Activated T-cell treated with anti-CD3 and anti-CD28 coated beads for 4 hours (primary cell): ENCODE results near the gene RNF144B.
"Not testable (repeated sequence)": the region's sequence is repeated elsewhere in the genome, so short reads cannot be mapped to it uniquely, and the experiment has no call there.

Source experiments
- DNase-seq: peaks from one replicate; pipeline ENCODE4 v3.0.0-alpha.2; 2020

The RNF144B gene

DNA sequence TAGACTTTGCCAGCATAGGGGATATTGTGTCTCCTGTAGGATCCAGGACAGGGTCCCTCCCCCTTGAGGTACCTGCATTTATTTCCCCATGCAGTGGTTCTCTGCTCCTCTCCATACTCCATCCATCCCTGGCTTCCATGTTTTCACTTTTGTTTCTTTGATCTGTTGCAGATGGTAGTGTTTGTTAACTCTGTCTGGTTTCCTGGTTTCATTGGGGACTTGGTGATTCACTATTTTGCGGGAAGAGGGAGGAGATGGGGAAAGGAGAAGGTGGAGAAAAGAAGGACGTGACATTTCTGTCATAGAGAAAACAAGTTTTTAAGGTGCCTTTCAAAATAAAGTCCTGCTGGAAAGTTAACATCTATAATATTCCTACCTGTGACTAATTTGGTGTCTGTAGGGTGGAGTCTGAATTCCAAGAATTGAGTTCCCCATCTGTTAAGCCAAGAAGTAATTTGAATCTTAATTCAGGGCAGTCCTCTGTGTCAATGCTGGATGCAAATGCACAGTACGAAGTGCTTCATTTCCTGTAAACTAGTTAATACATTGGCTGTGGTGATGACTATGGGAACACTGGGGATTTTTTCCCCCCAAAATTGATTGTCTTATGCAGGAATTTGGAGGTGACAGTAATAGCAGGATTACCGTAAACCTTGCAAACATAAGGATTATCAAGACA is 6.9 kb upstream of the RNF144B start:
- DNase-seq, result no peak

DNA sequence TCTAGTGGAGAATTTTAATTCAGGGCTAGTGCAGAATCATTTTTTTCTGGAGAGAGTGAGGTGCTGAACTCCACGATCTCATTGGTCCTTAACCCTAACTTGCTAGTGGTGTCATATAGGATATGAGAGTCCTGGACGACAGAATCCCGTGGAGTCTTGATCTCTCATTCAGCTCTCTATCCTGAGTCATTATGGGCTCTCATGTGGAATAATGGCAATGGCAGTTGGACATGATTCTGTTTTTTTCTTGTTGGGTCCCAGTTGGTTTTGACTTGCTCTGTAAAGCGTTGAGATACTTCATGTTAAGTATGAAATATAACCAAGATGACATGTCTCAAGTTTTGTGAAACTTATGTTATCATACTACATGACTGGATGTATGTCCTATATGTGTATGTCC is 6.3 kb upstream of the RNF144B start:
- no peak for DNase-seq

DNA sequence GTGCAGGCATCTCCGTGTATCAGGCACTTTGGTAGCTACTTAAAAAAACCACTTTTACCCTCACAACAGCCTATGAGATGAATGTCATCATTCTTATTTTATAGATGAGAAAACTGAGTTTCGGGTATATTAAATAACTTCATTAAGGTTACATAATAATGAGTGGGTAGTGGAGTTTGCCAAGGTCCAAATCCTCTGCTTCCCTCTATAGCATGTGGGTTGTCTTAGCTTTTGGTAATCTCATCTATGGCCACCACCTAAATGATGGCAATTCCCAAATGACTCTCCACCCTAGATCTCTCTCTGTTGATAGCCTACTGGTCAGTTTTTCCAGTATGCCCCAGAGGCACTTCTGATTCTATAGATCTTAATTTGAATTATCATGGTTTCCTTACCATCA is 3.7 kb upstream of the RNF144B start:
- DNase-seq, result no peak

DNA sequence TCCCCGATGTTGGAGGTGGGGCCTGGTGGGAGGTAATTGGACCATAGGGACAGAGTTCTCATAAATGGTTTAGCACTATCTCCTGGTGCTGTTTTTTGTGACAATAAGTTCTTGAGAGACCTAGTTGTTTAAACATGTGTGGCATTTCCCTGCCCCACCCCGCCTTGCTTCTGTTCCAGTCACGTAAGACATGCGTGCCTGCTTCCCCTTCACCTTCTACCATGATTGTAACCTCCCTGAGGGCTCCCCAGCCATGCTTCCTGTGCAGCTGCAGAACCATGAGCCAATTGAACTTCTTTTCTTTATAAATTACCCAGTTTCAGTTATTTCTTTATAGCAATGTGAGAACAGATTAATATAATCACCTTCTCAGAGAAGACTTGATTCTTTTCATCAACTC is 2.5 kb upstream of the RNF144B start:
- no peak for DNase-seq

DNA sequence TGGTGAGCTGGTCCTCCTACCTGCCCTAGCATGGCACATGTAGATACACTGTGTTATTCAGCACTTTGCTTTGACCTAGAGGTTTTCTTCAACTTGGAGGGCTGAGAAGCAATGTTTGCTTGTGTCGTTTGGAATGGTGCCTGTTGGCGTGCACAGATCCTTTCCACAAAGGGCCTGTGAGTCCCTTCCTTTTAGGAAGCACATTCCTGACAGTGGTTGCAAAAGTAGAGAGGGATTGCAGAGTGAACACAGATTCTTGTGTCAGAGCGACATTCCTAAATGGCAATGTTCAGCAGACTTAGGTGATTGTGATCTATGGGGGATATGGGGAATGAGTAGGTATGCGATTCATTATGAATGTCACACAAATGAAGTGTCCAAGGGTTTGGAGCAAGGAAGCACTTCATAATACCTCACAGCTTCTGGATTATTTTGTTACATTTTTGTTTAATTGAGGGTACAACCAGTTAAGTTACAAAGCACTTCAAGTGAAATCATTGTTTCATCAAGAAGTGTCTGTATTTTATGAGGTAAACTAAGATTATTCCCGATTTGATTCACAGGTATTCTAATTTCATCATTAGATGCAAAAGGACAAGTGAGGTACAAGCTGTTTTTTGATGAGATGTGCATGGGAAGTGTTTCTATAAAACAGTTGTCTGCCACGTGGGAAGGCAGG is 713 bp upstream of the RNF144B start:
- DNase-seq, result no peak

DNA sequence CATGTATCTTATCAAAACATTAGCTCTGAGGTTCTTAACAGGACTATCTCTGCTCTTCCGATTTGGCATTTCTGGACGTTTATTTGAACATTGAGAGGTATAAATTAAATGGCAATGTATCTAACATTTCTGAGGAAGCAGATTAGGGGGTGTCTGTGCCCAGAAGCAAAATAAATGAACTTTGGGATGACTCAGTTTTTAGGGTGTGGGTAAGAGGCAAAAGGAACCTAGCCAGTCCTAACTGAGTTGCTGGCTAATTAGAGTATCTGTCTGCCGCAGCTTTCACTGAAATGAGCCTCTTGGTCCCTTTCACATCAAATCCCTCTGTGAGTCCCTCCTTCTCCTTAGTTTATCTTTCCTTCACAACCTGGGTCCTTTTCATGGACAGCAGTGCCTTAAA is 1.1 kb downstream of the RNF144B start:
- no peak for DNase-seq

DNA sequence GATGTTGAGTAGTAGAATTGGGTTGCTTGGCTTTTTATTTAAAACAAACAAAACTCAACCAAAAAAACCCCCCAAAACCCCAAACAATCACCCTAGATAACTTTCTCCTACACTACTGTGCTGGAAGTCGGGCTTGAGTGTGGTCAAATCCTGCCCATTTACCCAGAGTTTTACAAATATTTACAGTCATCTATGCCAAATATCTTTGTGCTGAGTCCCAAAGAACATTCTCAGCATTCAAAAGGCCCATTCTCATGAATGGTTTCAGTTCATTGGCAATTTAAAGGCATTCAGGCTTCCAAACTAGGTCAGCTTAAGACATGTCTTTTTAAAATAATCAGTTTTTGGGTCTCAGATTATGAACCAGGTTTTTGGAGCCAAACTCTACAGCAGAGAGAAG is 1.8 kb downstream of the RNF144B start:
- DNase-seq, result no peak

DNA sequence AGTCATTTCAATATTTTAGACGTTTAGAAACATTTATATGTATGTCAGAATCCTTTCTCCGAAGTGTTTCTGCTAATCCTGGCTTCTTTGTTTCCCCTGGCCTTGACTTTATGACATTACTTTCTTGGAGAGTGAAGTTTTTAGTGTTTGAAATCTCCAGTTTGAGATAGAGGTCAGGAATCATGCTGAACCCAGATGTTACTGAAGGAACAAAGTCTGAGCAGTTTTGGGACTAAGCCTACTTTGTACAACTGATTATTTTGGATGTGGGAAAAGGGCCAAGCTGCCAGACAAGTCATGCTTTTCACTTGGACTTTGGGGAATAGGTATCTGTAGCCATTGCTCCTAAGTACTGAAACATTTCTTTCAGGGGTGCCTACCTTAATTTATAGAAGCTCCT is 2.3 kb downstream of the RNF144B start:
- DNase-seq, result no peak

DNA sequence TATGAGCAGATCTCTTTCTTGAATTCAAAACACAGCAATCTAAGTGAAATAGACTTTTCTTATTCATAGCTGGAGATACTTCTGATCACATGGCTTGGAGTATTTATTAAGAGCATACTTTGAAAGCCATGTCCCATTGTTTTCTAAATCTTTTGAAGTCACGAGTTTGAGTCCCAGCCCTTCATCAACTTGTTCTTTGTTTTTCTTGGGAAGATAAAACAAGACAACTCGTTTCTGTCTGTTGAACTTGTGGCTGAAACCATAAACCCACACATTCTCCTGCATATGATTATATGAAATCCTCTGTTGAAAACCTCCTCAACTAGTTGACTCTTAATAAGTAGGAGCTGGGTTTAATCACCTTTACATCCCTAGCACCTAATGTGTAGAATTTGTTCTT is 3.3 kb downstream of the RNF144B start:
- no peak for DNase-seq

DNA sequence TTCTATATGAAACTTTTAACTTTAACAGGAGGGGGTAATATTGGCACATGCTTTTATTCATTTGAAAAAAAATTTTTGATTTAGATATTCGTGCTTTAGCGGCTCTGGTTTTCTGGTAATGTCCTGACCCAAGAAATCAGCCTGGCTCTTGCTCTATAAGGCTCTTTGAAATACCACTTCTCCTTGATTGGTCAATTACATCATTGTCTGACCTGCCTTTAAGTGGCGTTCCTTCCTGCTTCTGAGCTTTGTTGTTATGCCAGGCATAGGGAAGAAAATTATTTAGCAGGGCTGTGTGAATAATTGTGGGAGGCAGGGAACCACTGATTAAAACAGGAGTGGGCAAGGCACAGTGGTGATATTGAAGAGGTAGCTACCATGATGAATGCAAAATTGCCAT is 3.9 kb downstream of the RNF144B start:
- DNase-seq, result no peak

DNA sequence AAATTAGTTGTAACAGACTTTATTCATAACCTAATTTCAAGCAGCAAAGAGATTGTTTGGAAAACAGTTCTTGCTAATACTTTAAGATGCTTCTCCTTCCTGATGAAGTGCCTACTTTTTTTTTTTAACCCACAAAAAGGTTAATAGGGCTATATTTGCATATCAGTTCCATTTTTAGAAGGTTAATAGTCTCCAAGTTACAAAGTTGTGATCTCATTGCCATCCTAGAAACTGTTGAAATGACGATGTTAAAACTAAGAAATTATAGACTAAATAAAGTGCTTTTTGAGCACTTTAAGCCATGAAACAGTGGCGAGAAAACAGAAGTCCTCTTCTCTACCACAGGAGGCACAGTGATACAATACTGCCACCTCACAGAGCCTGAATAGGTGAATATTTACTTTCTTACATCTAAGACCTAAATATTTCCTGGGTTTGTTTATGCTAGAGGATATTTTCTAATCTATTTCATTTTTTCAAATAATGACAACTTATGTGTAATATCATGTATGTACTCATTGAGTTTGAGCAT is 5.3 kb downstream of the RNF144B start:
- no peak for DNase-seq

DNA sequence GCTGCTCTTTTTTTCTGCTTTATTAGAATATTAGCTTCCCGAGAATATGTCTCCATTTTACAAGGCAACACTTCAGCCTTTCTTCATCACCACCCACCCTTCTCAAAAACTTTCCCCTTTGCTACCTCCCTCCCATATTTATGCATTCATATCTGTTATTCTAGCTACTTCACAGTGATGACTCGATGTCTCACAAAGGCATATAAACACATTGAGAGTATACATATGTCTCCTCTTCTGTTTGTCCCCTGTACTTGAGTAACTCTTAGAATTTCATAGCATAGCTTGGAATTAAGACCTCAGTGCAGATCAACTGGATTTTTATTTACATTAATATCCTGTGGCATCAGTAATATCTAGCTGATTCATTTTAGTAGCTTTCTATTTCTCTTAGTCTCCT is 6.5 kb downstream of the RNF144B start:
- DNase-seq, result no peak

DNA sequence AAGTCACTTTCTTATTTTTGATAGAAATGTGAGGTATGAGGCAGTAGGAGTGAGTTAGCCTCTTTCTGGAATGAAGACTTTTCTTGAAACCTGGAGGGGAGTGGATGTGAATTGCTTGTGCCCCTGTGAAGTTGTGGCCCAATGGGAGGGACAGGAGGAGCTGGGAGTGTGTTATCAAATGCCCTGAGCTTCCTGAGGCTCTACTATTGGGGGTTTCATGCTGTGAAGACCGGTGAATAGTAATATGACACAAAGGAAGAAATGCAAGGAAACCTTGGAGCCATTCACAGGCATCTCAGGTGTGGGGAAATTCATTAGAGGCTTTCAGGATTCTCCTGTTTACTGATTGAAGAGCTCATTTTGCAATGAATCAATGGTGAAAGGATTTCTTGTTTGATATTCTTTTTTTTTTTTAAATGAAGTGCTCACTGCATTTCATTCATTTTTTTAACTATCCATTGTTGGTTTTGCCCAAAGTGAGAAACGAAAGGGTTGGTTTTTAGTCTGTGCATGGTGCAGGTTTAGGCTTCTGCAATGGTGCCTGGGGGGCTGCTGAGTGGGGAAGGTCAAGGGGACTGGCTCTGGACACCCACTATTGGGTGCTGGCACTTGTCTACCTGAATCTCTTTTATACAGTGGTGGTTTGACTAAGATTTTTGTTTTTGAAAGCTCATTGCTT is 8.2 kb downstream of the RNF144B start:
- no peak for DNase-seq

DNA sequence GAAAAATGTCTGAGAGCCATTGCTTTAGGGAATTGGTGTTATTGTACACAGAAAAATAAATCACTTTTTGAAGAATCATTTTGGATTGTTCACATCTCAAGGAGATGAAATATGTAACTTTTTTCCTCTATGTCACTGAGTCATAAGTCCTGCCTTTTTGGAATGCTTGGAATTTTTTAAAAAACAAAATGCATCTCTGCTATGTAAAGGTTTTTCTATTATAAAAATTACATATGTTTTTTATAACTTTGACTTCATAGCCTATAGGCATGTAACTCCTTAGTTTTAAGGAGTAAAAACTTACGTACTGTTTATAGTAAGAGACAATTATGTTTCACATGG is 8.7 kb downstream of the RNF144B start:
- DNase-seq, result no peak

DNA sequence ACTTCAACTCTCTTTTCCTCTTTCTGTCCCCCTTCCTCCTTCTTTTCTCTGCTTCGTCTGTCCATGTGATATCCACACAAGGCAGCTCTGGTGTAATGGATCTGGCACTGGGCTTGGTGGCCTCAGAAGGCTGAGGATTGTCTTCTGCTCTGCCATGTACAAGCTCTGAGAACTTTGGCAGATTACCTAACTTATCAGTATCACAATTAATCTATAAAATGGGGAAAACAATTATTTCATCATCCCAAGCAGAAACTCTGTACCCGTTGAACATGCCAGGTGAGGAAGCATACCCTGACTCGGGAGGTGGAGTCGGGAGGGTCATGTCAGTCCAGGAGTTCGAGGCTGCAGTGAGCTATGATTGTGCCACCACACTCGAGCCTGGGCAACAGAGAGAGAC is 10.6 kb downstream of the RNF144B start:
- DNase-seq, result no peak

DNA sequence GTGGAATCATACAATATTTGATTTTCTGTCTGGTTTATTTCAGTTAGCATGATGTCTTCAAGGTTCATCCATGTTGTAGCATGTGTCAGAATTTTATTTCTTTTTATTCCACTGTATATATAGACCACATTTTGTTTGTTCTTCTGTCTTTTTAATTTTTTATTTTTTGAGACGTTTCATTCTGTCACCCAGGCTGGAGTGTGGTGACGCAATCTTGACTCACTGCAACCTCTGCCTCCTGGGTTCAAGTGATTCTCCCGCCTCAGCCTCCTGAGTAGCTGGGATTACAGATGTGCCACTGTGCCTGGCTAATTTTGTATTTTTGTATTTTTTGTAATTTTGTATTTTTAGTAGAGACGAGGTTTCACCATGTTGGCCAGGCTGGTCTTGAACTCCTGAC is 11.1 kb downstream of the RNF144B start:
- not testable (repeated sequence) for DNase-seq

DNA sequence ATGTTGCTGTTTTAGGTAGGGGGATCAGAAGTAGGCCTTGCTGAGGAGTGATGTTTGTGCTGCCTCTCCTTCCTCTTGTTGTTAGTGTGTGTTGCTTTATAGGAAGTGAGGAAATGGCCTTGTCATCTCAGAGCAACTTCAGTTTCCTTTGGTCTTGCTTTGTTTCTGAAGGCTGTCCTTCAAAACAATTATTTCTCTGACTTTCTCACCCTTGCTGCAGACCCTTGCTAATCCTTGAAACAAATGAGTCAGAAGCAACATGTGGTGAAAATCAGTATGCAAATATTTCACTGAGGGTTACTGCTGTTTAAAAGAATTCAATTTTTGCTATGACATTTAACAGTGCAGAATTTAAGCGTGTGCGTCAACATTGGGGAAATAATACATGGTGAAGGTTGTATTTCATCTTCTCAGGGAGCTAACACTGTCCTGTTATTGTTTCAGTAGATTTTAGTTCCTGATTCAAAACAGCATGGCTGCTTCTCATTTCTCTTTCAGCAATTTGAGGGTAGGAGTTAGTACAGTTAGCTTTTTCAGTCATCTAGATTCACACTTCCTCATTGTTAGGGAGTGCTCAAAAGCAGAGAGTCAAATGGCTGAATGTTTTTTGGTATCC is 13.8 kb downstream of the RNF144B start:
- no peak for DNase-seq

DNA sequence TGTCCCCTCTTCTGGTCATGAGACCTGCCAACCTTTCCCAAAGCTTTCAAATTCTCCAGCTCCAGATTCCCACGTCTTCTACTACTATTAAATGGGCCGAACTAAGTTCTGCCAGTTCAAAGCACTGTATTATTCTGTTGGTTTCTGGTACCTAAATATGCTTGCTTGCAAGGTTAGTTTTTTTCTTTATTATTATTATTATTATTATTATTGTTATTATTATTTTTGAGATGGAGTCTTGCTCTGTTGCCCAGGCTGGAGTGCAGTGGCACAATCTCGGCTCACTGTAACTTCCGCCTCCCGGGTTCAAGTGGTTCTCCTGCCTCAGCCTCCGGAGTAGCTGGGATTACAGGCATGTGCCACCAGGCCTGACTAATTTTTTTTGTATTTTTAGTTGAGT is 17.8 kb downstream of the RNF144B start:
- DNase-seq, result not testable (repeated sequence)

DNA sequence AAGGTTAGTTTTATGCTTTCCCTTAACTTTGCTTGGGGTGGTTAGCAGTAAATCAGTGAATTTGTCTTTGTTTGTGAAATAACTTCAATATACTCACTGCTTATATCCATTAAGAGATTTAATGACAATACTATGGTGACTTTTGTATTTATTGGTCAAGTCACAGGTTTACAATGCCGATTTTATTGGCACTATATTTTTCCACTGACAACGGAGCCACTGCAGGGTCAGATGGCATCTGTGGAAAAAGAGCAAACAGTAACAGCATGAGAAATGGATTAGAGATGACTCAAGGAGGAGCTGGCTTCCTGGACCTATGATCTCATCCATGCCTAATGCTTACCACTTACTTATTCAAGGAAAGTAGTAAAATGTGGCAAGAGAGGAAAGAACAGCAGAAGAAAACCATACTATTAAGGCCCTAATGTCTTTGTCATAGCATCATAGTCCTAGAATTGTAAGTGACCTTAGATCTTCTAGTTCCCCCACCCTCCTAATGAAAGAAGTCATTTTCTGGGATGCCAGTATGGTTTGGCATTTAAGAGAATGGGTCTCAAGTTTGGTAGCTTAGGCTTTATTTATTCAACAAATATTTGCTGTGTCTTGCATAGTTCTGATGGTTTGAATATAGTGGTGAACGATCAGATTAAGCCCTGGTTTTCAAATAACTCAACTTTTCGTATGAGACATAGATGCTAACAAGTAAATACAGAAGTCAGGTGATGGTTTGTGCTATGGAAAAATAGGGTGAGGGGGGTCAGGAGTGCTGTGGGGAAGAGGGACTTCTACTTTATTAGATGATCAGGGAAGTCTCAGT is 18.5 kb downstream of the RNF144B start:
- no peak for DNase-seq

DNA sequence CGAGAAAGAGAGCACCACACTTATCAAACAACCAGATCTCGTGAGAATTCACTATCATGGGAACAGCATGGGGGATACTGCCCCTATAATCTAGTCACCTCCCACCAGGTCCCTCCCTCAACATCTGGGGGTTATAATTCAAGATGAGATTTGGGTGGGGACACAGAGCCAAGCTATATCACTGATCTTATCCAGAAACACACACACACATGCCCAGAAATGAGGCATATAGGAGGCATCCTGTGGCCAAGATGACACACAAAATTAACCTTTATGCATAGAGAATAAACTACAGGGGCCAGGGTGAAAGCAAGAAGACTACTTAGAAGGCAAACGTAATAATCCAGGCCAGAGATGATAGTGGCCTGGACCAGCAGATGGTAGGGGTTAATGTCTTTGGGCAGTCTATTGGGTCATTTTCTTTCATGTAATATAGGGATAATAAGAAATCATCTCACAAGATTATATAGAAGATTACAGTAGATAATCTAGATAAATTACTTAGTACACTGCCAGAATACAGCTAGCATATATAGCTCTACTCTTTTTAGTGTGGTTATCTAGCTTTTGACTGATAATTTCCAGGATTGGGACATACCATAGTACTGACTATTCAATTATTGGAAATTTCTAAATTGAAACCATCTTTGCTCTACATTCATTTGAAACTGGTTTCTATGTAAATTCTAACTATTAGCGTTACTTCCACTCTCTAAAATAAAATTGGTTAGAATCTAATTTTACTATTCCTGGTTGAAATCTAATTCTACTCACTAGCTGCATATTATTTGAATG is 20.0 kb downstream of the RNF144B start:
- DNase-seq, result no peak

DNA sequence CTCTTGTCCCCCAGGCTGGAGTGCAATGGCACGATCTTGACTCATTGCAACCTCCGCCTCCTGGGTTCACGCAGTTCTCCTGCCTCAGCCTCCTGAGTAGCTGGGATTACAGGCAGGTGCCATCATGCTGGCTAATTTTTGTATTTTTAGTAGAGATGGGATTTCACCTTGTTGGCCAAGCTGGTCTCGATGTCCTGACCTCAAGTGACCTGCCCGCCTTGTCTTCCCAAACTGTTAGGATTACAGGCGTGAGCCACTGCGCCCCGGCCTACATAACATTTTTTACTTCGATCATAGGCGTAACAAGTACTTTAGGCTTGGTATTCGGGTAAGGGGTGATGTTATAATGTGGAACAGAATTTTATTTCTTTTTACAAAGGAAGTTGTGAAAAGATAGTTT is 22.5 kb downstream of the RNF144B start:
- not testable (repeated sequence) for DNase-seq

DNA sequence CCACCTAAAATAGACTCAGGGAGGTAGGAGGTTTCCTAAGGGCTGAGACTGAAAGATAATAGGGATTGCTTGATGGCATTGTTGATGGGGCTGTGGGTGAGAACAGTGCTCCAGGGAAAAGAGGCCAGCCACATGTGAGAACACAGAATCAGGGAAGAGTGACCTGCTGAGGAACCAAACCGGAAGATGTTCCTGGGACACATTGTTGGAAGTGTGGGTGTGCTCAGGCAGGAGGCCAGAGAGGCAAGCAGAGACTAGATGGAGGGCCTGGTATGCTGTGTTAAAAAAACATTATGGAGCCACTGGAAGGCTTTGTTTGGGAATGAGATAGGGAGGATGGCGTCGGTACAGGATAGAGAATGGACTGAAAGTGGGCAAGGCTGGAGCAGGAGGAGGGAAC is 23.3 kb downstream of the RNF144B start:
- no peak for DNase-seq
